HCT116 (cell line): ENCODE measurements around the gene CYP1A2. TPM values are rescaled to one million over a fixed set of nuclear protein-coding genes. Genes with fewer than 3 reads are reported as not detected.

Experiments
- ATAC-seq: fragments of 200-7000 bp; cut with Tn5 transposase; 2 replicates; pipeline ENCODE4 v1.9.1; 2020; ENCODE audit warnings: mild to moderate bottlenecking, moderate library complexity
- BruUV-seq: library from RNA; stranded (reverse); fragments of 400-500 nt; replicated peaks from 2 replicates; lab custom pipeline; 2021; lab: Mats Ljungman, UMichigan
- CTCF ChIA-PET: fragments of 300-600 bp; sonication (Branson Sonifier 250); formaldehyde crosslinking; loops from one replicate; lab custom pipeline; 2021; ENCODE audit warnings: antibody characterized with exemption; lab: Charles Lee
- POLR2A ChIA-PET: fragments of 300-600, 350-600 bp; sonication (Branson Sonifier 250); formaldehyde crosslinking; loops from one replicate; lab custom pipeline; 2021; ENCODE audit warnings: antibody characterized with exemption; lab: Charles Lee
- RAD21 ChIA-PET, 2 experiments: fragments of 300-600 bp; sonication (Branson Sonifier 250); formaldehyde crosslinking; loops; one replicate each; lab custom pipeline; 2023; ENCODE audit warnings: low total read pairs in 2 of 2; ENCODE audit not compliant: uncharacterized antibody in 2 of 2, unreplicated experiment in 2 of 2, low non-redundant PET in 1 of 2; lab: Charles Lee
- DNase-seq: peaks from one replicate; pipeline ENCODE4 v3.0.0-alpha.2; 2010; ENCODE audit warnings: low read depth, low spot score
- H2AFZ ChIP-seq: fragments of 200-600 bp; shearing (Covaris generic), sonication (generic); 2 replicates; pipeline ENCODE4 v1.6.1; 2017; ENCODE audit warnings: low read depth, mixed run types, mixed read lengths, antibody characterized with exemption, low read length; ENCODE audit not compliant: poor library complexity, severe bottlenecking
- H3K27ac ChIP-seq: 2 replicates; pipeline ENCODE4 v1.5.1; 2012; ENCODE audit warnings: low read depth, low read length
- H3K27me3 ChIP-seq: fragments of 200-600 bp; sonication (generic); 2 replicates; pipeline ENCODE4 v1.6.1; 2016; ENCODE audit warnings: mixed run types, low read length, mixed read lengths; ENCODE audit not compliant: insufficient read depth
- H3K36me3 ChIP-seq, 2 experiments: fragments of 200-500 bp in 1 of 2; fragments of 200-600 bp in 1 of 2; sonication (Bioruptor generic) in 1 of 2; sonication (generic) in 1 of 2; 2 replicates each; pipeline versions ENCODE4 v1.5.1 to v1.6.1; 2014 to 2016; ENCODE audit warnings: low read length in 2 of 2, inconsistent platforms in 1 of 2, mixed read lengths in 1 of 2, mixed run types in 1 of 2; ENCODE audit not compliant: insufficient read depth in 2 of 2, control insufficient read depth in 1 of 2
- H3K4me1 ChIP-seq, 2 experiments: fragments of 200-600 bp in 1 of 2; sonication (generic) in 1 of 2; 2 replicates each; pipeline versions ENCODE4 v1.5.1 to v1.6.1; 2012 to 2017; ENCODE audit warnings: low read length in 2 of 2, inconsistent platforms in 1 of 2, mild to moderate bottlenecking in 1 of 2, mixed read lengths in 1 of 2, mixed run types in 1 of 2, moderate library complexity in 1 of 2; ENCODE audit not compliant: insufficient read depth in 2 of 2, control insufficient read depth in 1 of 2
- H3K4me2 ChIP-seq: fragments of 200-600 bp; sonication (generic); 2 replicates; pipeline ENCODE4 v1.6.1; 2017; ENCODE audit warnings: mixed run types, low read length, mixed read lengths
- H3K4me3 ChIP-seq, 2 experiments: fragments of 200-600 bp in 1 of 2; sonication (generic) in 1 of 2; replicated peaks in 1 of 2; 2 replicates each; pipeline ENCODE4 v1.5.1; 2011 to 2016; ENCODE audit warnings: low read length in 2 of 2, control low read depth in 1 of 2, low read depth in 1 of 2, mild to moderate bottlenecking in 1 of 2, mixed read lengths in 1 of 2, mixed run types in 1 of 2
- H3K79me2 ChIP-seq: fragments of 200-600 bp; sonication (generic); 2 replicates; pipeline ENCODE4 v1.6.1; 2017; ENCODE audit warnings: mild to moderate bottlenecking, mixed run types, low read length, moderate library complexity, mixed read lengths; ENCODE audit not compliant: insufficient read depth
- H3K9ac ChIP-seq: fragments of 200-600 bp; sonication (generic); 2 replicates; pipeline ENCODE4 v1.6.1; 2016; ENCODE audit warnings: low read length, mixed read lengths
- H3K9me2 ChIP-seq: fragments of 200-600 bp; sonication (generic), shearing (Covaris generic); 2 replicates; pipeline ENCODE4 v1.6.1; 2017; ENCODE audit warnings: mixed run types, mild to moderate bottlenecking, moderate library complexity; ENCODE audit not compliant: insufficient read depth
- H3K9me3 ChIP-seq, 2 experiments: fragments of 200-500 bp in 1 of 2; fragments of 200-600 bp in 1 of 2; sonication (Bioruptor generic) in 1 of 2; sonication (generic) in 1 of 2; 2 replicates each; pipeline ENCODE4 v1.6.1; 2014 to 2017; ENCODE audit warnings: low read length in 2 of 2, mixed read lengths in 2 of 2, inconsistent platforms in 1 of 2, low read depth in 1 of 2, mild to moderate bottlenecking in 1 of 2, mixed run types in 1 of 2, moderate library complexity in 1 of 2; ENCODE audit not compliant: control insufficient read depth in 1 of 2, insufficient read depth in 1 of 2
- H4K20me1 ChIP-seq: fragments of 200-600 bp; sonication (generic), shearing (Covaris generic); 2 replicates; pipeline ENCODE4 v1.6.1; 2017; ENCODE audit warnings: mixed run types, mild to moderate bottlenecking, moderate library complexity; ENCODE audit not compliant: insufficient read depth
- CBX3 ChIP-seq: IDR thresholded peaks from 2 replicates; pipeline ENCODE4 v1.6.1; 2012; ENCODE audit warnings: low read depth
- CEBPB ChIP-seq: IDR thresholded peaks from 2 replicates; pipeline ENCODE4 v1.6.1; 2012; ENCODE audit warnings: low read depth
- ELF1 ChIP-seq: IDR thresholded peaks from 2 replicates; pipeline ENCODE4 v1.6.1; 2012; ENCODE audit warnings: low read depth, borderline replicate concordance
- EZH2phosphoT487 ChIP-seq: fragments of 200-600 bp; IDR thresholded peaks from 2 replicates; pipeline ENCODE4 v1.6.1; 2018; ENCODE audit warnings: antibody characterized with exemption, borderline replicate concordance
- FOSL1 ChIP-seq: IDR thresholded peaks from 2 replicates; pipeline ENCODE4 v1.6.1; 2012; ENCODE audit warnings: low read depth
- JUND ChIP-seq: IDR thresholded peaks from 2 replicates; pipeline ENCODE4 v1.6.1; 2012
- SIN3A ChIP-seq: IDR thresholded peaks from 2 replicates; pipeline ENCODE4 v1.6.1; 2012; ENCODE audit warnings: low read depth
- SP1 ChIP-seq: IDR thresholded peaks from 2 replicates; pipeline ENCODE4 v1.6.1; 2012; ENCODE audit warnings: low read depth
- SRF ChIP-seq: IDR thresholded peaks from 2 replicates; pipeline ENCODE4 v1.6.1; 2012; ENCODE audit warnings: low read depth
- YY1 ChIP-seq: IDR thresholded peaks from 2 replicates; pipeline ENCODE4 v1.6.1; 2011; ENCODE audit warnings: low read length, low read depth, moderate library complexity, mild to moderate bottlenecking; ENCODE audit not compliant: insufficient replicate concordance; ENCODE audit errors: extremely low read depth
- ZFX ChIP-seq: fragments of 450-650 bp; IDR thresholded peaks from 2 replicates; pipeline ENCODE4 v1.6.1; 2017
- ZNF274 ChIP-seq: fragments of 200-500 bp; sonication (Bioruptor generic); IDR thresholded peaks from 2 replicates; pipeline ENCODE4 v1.6.1; 2014; ENCODE audit warnings: mild to moderate bottlenecking, low read depth, low read length, inconsistent platforms
- intact Hi-C: fragments of 100-400 bp; cut with micrococcal nuclease; formaldehyde crosslinking; loops from 2 replicates; pipeline ENCODE4 v1.10.0; 2022
- total RNA-seq: library from RNA; stranded (reverse); gene quantifications from one replicate; pipeline ENCODE4 v1.2.1, GENCODE V29; 2021; ENCODE audit not compliant: unreplicated experiment
- TF ChIP-seq, protein P1 (sequence below): IDR thresholded peaks from 2 replicates; pipeline ENCODE4 v1.6.1; 2011; ENCODE audit warnings: mild to moderate bottlenecking, low read length, moderate library complexity; ENCODE audit not compliant: insufficient replicate concordance; ENCODE audit errors: extremely low read depth
- TF ChIP-seq, protein P2 (sequence below): IDR thresholded peaks from 2 replicates; pipeline ENCODE4 v1.6.1; 2012
- TF ChIP-seq, protein P3 (sequence below): IDR thresholded peaks from 2 replicates; pipeline ENCODE4 v1.6.1; 2012

Gene CYP1A2
- total RNA-seq, 1 experiment from 2014 or later = not detected

DNA sequence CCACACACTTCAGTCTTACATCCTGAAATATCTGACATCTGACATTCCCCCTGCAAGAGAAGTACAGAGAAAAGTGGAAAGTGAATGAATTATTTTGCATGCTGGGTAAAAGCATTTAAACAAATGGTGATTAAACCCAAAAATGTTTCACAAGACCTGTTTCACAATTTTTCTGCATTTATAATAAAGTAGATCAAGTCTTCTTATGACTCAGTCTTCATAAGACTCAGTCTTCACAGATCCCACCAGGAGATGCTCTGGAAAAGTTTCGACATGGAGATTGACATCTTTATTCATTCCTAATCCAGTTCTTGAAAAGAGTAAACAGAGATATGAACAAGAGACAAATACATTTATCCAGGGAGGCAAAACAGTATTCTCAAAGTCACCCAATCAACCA lies 39.6 kb upstream of the CYP1A2 start:
- no peak for DNase-seq
- Histone ChIP-seq H3K4me1 (no peaks in the 10 kb centered on the region), H4K20me1 (no peaks in the 10 kb centered on the region), H3K27me3 (no peaks in the 10 kb centered on the region), H3K9ac (no peak overlapping the region), H2AFZ (no peak overlapping the region), H3K4me3 (no peak overlapping the region), H3K9me3 (no peaks in the 10 kb centered on the region), H3K4me2 (no peak overlapping the region), H3K79me2 (no peaks in the 10 kb centered on the region), H3K9me2 (no peaks in the 10 kb centered on the region), H3K36me3 (no peaks in the 10 kb centered on the region), H3K27ac (no peak overlapping the region)
- ChIA-PET POLR2A (no interaction called here), RAD21 (no interaction called here), CTCF (no interaction called here)
- intact Hi-C loops = no loop called here
- TF ChIP-seq JUND (no peak), ELF1 (no peak), ZNF274 (no peak), CEBPB (no peak), SRF (no peak), ZFX (no peak), EZH2phosphoT487 (no peak), SIN3A (no peak), YY1 (no peak), CBX3 (no peak), FOSL1 (no peak), SP1 (no peak)
- TF ChIP-seq, protein P1, sequence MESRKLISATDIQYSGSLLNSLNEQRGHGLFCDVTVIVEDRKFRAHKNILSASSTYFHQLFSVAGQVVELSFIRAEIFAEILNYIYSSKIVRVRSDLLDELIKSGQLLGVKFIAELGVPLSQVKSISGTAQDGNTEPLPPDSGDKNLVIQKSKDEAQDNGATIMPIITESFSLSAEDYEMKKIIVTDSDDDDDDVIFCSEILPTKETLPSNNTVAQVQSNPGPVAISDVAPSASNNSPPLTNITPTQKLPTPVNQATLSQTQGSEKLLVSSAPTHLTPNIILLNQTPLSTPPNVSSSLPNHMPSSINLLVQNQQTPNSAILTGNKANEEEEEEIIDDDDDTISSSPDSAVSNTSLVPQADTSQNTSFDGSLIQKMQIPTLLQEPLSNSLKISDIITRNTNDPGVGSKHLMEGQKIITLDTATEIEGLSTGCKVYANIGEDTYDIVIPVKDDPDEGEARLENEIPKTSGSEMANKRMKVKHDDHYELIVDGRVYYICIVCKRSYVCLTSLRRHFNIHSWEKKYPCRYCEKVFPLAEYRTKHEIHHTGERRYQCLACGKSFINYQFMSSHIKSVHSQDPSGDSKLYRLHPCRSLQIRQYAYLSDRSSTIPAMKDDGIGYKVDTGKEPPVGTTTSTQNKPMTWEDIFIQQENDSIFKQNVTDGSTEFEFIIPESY = no peak
- TF ChIP-seq, protein P2, sequence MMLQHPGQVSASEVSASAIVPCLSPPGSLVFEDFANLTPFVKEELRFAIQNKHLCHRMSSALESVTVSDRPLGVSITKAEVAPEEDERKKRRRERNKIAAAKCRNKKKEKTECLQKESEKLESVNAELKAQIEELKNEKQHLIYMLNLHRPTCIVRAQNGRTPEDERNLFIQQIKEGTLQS = no peak
- TF ChIP-seq, protein P3, sequence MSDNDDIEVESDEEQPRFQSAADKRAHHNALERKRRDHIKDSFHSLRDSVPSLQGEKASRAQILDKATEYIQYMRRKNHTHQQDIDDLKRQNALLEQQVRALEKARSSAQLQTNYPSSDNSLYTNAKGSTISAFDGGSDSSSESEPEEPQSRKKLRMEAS = no peak
- BruUV-seq = no TSS peak
- ATAC-seq = no peak
